ENCODE results near the gene SWSAP1. TPM values are rescaled to one million over a fixed set of nuclear protein-coding genes. Genes with fewer than 3 reads are reported as not detected.
"Not testable (repeated sequence)": the region's sequence is repeated elsewhere in the genome, so short reads cannot be mapped to it uniquely, and the experiment has no call there.

SWSAP1 gene
- total RNA-seq, 6 experiments from 2014 or later = 1.2 to 2.2 (median 1.6) TPM

- TF ChIP-seq, protein P1, sequence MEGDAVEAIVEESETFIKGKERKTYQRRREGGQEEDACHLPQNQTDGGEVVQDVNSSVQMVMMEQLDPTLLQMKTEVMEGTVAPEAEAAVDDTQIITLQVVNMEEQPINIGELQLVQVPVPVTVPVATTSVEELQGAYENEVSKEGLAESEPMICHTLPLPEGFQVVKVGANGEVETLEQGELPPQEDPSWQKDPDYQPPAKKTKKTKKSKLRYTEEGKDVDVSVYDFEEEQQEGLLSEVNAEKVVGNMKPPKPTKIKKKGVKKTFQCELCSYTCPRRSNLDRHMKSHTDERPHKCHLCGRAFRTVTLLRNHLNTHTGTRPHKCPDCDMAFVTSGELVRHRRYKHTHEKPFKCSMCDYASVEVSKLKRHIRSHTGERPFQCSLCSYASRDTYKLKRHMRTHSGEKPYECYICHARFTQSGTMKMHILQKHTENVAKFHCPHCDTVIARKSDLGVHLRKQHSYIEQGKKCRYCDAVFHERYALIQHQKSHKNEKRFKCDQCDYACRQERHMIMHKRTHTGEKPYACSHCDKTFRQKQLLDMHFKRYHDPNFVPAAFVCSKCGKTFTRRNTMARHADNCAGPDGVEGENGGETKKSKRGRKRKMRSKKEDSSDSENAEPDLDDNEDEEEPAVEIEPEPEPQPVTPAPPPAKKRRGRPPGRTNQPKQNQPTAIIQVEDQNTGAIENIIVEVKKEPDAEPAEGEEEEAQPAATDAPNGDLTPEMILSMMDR (IDR thresholded peaks at IDR 0.05) = peak; percentile 75
- Mint-ChIP-seq H3K27ac (peak overlapping the region; percentile 94), H3K4me3 (peak overlapping the region; percentile 64), H3K9me3 (no peaks in the 10 kb centered on the region), H3K36me3 (ENCODE audit: low read depth) (no peaks in the 10 kb centered on the region; the same call in 1 of the 2 replicates), H3K4me1 (ENCODE audit: low read depth) (peaks cover 49% of the 10 kb centered on the region), H3K27me3 (ENCODE audit: insufficient read depth) (no peaks in the 10 kb centered on the region; the same call in 1 of the 2 replicates)
- DNase-seq = peak; percentile 81
Observed at GRCh38 chr19:11378319-11379189, 4.1 kb downstream of the SWSAP1 start.

DNA sequence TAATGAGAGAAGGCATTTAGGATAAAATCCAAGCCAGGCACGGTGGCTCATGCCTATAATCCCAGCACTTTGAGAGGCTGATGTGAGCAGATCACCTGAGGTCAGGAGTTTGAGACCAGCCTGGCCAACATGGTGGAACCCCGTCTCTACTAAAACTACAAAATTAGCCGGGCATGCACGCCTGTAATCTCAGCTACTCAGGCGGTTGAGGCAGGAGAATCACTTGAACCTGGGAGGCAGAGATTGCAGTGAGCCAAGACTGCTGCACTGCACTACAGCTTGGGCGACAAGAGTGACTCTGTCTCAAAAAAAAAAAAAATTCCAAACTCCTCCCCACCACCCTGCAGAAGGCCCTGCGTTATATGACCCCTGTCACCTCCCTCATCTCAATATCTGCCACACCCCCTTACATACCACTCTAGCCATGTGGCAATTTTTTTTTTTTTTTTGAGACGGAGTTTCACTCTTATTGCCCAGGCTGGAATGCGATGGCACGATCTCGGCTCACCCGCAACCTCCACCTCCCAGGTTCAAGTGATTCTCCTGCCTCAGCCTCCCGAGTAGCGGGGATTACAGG, 4.9 kb downstream of the SWSAP1 start:
- not testable (repeated sequence) for H3K9me3 Mint-ChIP-seq; H3K36me3 Mint-ChIP-seq (ENCODE audit: low read depth); H3K27me3 Mint-ChIP-seq (ENCODE audit: insufficient read depth); DNase-seq
- Mint-ChIP-seq H3K4me1 (ENCODE audit: low read depth) (peaks cover 50% of the 10 kb centered on the region), H3K4me3 (peak overlapping the region; percentile 15; the same call in 1 of the 2 replicates), H3K27ac (peak overlapping the region; percentile 69)

- Mint-ChIP-seq H3K27me3 (ENCODE audit: insufficient read depth) (no peaks in the 10 kb centered on the region; the same call in 1 of the 2 replicates), H3K4me1 (ENCODE audit: low read depth) (peaks cover 54% of the 10 kb centered on the region), H3K27ac (peak overlapping the region; percentile 94), H3K4me3 (peak overlapping the region; percentile 90), H3K36me3 (ENCODE audit: low read depth) (no peaks in the 10 kb centered on the region; the same call in 1 of the 2 replicates), H3K9me3 (no peaks in the 10 kb centered on the region)
- no peak for DNase-seq
- TF ChIP-seq, protein P1 (IDR thresholded peaks at IDR 0.05) = no peak
Observed at GRCh38 chr19:11379857-11380350, 5.4 kb downstream of the SWSAP1 start.

- H3K9me3 Mint-ChIP-seq = no peaks in the 10 kb centered on the region
- H3K36me3 Mint-ChIP-seq (ENCODE audit: low read depth) = no peaks in the 10 kb centered on the region; the same call in 1 of the 2 replicates
- peaks cover 54% of the 10 kb centered on the region for H3K4me1 Mint-ChIP-seq (ENCODE audit: low read depth)
- H3K27ac Mint-ChIP-seq = peak overlapping the region; percentile 94
- peak; percentile 97 for DNase-seq
- TF ChIP-seq, protein P1 (IDR thresholded peaks at IDR 0.05) = peak; percentile 83
- no peaks in the 10 kb centered on the region; the same call in 1 of the 2 replicates for H3K27me3 Mint-ChIP-seq (ENCODE audit: insufficient read depth)
- H3K4me3 Mint-ChIP-seq = peak overlapping the region; percentile 90
Observed at GRCh38 chr19:11380653-11381537, 6.4 kb downstream of the SWSAP1 start.

- H3K4me1 Mint-ChIP-seq (ENCODE audit: low read depth) = peaks cover 34% of the 10 kb centered on the region
- no peaks in the 10 kb centered on the region for H3K9me3 Mint-ChIP-seq
- TF ChIP-seq, protein P1 (IDR thresholded peaks at IDR 0.05) = peak; percentile 79
- peak; percentile 15 for DNase-seq
- peak overlapping the region; percentile 90 for H3K4me3 Mint-ChIP-seq
- no peaks in the 10 kb centered on the region for H3K36me3 Mint-ChIP-seq (ENCODE audit: low read depth)
- H3K27ac Mint-ChIP-seq = peak overlapping the region; percentile 69
- no peaks in the 10 kb centered on the region for H3K27me3 Mint-ChIP-seq (ENCODE audit: insufficient read depth)
Observed at GRCh38 chr19:11382898-11383705, 8.6 kb downstream of the SWSAP1 start.
